Ectodermal cell (in vitro differentiated cells): ENCODE measurements around the gene IFI27.
A peak's percentile ranks its signal among the peaks of the same experiment; 100 is the strongest.

Source experiments
- H3K27ac ChIP-seq: 2 replicates; pipeline ENCODE4 v1.7.0; 2013; ENCODE audit warnings: mild to moderate bottlenecking, low read depth, low read length; ENCODE audit not compliant: insufficient read depth, poor library complexity, severe bottlenecking
- H3K27me3 ChIP-seq: 2 replicates; pipeline ENCODE4 v1.7.0; 2013; ENCODE audit warnings: mild to moderate bottlenecking, low read length; ENCODE audit not compliant: insufficient read depth, control insufficient read depth, poor library complexity, severe bottlenecking
- H3K36me3 ChIP-seq: one replicate; pipeline ENCODE4 v1.7.0; 2013; ENCODE audit warnings: low read length; ENCODE audit not compliant: control insufficient read depth, insufficient read depth
- H3K4me1 ChIP-seq: one replicate; pipeline ENCODE4 v1.7.0; 2013; ENCODE audit warnings: low read length; ENCODE audit not compliant: control insufficient read depth, insufficient read depth
- H3K4me3 ChIP-seq: 2 replicates; pipeline ENCODE4 v1.7.0; 2013; ENCODE audit warnings: low read depth, low read length, control low read depth; ENCODE audit not compliant: insufficient read depth
- H3K9me3 ChIP-seq: 2 replicates; pipeline ENCODE4 v1.7.0; 2013; ENCODE audit warnings: mild to moderate bottlenecking, low read length, moderate library complexity; ENCODE audit not compliant: control insufficient read depth
- WGBS, 2 experiments: methylation state at CpG; one replicate each; pipeline ENCODE4 v1.1.7; 2013; ENCODE audit warnings: missing lambda C conversion rate in 2 of 2; 5-methylcytosine and 5-hydroxymethylcytosine counted together

The IFI27 gene

DNA sequence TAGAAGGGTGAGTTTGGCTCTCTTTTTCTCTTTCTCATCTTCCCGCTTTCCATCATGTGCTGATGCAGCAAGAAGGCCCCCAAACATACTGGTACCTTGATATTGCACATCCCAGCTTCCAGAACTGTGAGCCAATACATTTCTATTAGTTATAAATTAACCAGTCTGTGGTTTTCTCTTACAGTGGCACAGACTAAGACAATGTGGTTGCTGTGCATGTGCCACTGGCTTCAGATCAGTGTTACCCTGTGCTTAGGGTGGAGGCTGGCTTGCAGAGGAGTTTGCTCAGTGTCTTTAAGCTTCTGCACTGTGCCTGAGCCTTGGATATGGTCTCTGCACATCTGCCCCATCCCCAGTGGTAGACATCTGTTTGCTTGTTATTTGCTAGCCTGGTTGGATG, 13.3 kb downstream of the IFI27 start:
- no peaks in the 10 kb centered on the region for H3K9me3 ChIP-seq
- H3K27ac ChIP-seq, result no peak overlapping the region
- H3K4me3 ChIP-seq, result no peak overlapping the region
- no peaks in the 10 kb centered on the region for H3K36me3 ChIP-seq
- H3K27me3 ChIP-seq, result no peaks in the 10 kb centered on the region
- H3K4me1 ChIP-seq, result peaks cover 3% of the 10 kb centered on the region
- 80 to 88% methylated on average over 1 of the region's 1 CpG for WGBS, 2 experiments

DNA sequence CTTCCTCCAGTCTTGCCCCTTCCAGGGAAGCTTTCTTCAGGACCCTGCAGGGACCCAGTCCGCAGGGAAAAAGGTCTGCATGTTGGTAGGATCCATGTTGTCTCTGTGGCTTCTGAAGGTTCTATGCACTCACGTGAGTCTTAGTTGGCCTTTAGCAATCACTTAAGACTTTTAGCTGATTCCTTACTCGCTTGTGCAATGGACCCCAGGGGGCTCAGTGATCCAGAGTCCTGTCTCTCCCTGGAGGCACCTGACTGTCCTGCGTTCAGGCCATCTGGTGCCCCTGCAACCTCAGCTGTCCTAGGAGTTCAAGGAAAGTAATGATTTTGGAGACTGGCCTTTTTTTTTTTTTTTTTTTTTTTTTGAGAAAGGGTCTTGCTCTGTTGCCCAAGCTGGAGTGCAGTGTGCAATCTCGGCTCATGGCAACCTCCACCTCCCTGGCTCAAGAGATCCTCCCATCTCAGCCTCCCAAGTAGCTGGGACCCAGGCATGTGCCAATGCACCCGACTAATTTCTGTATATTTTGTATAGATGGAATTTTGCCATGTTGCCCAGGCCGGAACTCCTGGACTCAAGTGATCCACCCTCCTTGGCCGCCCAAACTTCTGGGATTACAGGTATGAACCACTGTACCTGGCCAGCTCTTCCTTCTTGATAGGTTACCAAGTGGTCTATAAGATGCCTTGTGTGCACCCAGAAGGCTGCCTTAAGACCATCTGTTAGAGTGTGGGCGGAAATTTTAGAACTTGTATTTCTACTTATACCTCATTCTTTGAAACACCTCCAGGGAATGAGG, 14.2 kb downstream of the IFI27 start:
- H3K27me3 ChIP-seq, result no peaks in the 10 kb centered on the region
- peaks cover 3% of the 10 kb centered on the region for H3K4me1 ChIP-seq
- 91 to 94% methylated on average over 8 of the region's 9 CpGs for WGBS, 2 experiments
- H3K9me3 ChIP-seq, result no peaks in the 10 kb centered on the region
- no peak overlapping the region for H3K4me3 ChIP-seq
- no peak overlapping the region for H3K27ac ChIP-seq
- no peaks in the 10 kb centered on the region for H3K36me3 ChIP-seq

DNA sequence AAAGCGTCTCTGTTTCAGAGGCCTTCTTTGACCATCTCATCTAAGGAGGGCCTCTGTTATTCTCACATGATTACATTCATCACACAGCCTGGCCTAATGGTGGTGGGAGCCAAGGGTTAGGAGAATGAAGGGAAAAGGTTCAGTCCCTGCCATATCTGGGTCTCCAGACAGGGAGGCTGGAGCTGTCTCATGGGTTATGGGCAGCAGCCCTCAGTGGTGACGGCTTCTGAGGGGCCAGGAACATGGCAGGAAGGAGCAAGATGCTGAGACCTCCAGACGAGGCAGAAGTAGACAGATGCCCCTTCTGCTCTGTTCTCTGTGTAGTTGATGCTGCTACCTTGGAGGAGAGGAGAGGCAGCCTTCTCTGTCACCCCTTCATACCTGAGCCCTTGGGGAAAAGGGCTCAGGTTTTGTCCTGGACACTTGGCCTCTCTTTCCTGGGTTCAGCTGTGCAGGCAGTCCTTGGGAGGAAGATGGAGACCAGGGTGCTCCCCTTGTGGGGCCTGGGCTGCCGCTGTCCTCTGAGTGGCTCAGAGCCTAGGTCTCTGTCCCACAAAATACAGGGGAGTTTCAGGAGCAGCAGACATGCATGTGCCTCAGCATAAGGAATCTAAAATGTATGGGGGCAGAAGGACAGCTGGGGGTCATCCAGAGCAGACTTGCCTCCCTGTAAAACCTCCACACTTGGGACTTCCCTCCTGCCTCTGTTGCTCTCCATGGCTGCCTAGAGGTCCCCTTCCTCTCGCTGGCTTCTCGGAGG, 15.3 kb downstream of the IFI27 start:
- H3K9me3 ChIP-seq, result no peaks in the 10 kb centered on the region
- no peaks in the 10 kb centered on the region for H3K36me3 ChIP-seq
- H3K4me1 ChIP-seq, result peaks cover 3% of the 10 kb centered on the region
- whole genome bisulfite sequencing, 2 experiments, result 92 to 96% methylated on average over 6 of the region's 6 CpGs
- H3K4me3 ChIP-seq, result no peak overlapping the region
- H3K27me3 ChIP-seq, result no peaks in the 10 kb centered on the region
- no peak overlapping the region for H3K27ac ChIP-seq

DNA sequence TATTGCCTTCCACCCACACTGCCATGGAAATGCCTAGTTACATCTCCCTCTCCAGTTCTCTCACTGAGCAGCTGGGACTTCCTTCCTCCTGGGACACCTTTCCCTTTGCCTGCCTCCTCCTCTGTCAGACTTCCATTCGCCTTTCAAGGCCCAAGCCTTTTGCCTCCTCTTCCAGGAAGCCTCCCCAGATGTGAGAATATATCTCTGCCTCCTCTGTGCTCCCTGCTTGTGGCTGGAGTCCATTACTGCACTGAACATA, 15.8 kb downstream of the IFI27 start:
- H3K36me3 ChIP-seq, result no peaks in the 10 kb centered on the region
- WGBS, 2 experiments, result 78 to 79% methylated on average over 1 of the region's 1 CpG
- H3K4me3 ChIP-seq, result no peak overlapping the region
- H3K4me1 ChIP-seq, result peaks cover 3% of the 10 kb centered on the region
- no peaks in the 10 kb centered on the region for H3K9me3 ChIP-seq
- no peak overlapping the region for H3K27ac ChIP-seq
- no peaks in the 10 kb centered on the region for H3K27me3 ChIP-seq

DNA sequence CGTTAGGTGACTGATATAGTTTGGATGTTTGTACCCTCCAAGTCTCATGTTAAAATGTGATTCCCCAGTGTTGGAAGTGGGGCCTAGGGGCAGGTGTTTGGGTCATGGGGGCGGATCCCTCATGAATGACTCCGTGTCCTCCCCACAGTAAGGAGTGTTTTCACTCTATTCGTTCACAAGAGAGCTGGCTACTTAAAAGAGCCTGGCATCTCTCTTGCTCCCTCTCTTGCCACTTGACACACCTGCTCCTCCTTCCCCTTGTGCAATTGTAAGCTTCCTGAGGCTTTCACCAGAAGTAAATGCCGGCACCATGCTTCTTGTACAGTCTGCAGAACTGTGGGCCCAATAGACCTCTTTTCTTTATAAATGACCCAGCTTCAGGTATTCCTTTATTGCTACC, 16.3 kb downstream of the IFI27 start:
- WGBS, 2 experiments, result 86 to 88% methylated on average over 5 of the region's 5 CpGs
- Histone ChIP-seq H3K27me3 (no peaks in the 10 kb centered on the region), H3K27ac (no peak overlapping the region), H3K4me3 (no peak overlapping the region), H3K36me3 (no peaks in the 10 kb centered on the region), H3K9me3 (no peaks in the 10 kb centered on the region), H3K4me1 (peaks cover 3% of the 10 kb centered on the region)

DNA sequence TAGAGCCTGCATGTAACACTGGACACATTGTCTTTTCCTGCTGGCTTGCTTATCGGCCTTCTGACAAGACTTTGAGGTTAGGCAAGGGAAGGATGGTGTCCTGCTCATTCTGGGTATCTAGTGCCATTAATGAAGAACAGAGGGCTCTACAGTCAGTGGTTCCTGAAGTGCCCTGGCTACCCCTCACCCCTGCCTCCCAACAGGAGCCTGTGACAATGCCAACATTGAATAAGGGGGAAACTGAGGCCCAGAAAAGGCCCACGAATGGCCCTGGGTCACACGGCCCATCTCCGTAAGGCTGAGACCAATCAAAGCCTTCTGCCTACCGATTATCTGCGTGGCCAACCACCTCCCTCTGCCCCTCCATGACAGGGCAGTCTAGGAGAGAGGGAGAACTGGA, 16.8 kb downstream of the IFI27 start:
- WGBS, 2 experiments, result 96 to 97% methylated on average over 6 of the region's 6 CpGs
- H3K36me3 ChIP-seq, result no peaks in the 10 kb centered on the region
- no peaks in the 10 kb centered on the region for H3K9me3 ChIP-seq
- no peak overlapping the region for H3K27ac ChIP-seq
- no peak overlapping the region for H3K4me3 ChIP-seq
- H3K4me1 ChIP-seq, result peaks cover 3% of the 10 kb centered on the region
- H3K27me3 ChIP-seq, result no peaks in the 10 kb centered on the region

DNA sequence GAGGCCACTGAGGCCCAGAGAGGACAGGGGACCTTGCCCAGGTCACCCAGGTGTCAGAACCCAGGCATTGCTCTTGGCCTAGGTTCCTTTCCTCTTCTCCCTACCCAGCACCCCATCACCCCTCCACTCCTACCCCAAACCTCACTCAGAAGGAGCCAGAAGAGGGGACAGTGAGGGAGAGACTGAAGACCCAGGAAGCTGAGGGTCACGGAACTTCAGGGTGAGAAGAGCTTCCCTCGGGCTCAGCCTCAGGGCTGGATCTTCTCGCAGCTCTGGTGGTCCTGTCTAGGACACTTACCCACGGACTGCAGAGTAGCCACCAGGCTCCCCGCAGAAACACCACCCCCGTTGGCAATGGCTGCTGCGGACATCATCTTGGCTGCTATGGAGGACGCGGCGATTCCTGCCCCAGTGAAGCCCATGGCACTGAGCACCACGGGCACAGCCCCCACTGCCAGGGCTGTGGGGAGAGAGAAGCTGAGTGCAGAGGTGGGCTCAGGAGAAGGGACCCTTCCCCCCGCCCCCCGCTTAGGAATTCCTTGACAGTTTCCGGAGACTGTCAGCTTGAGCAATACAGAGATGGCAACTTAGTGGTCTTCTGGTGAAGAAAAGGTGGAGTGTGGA, 17.8 kb downstream of the IFI27 start:
- H3K4me3 ChIP-seq, result peak overlapping the region; percentile 53

DNA sequence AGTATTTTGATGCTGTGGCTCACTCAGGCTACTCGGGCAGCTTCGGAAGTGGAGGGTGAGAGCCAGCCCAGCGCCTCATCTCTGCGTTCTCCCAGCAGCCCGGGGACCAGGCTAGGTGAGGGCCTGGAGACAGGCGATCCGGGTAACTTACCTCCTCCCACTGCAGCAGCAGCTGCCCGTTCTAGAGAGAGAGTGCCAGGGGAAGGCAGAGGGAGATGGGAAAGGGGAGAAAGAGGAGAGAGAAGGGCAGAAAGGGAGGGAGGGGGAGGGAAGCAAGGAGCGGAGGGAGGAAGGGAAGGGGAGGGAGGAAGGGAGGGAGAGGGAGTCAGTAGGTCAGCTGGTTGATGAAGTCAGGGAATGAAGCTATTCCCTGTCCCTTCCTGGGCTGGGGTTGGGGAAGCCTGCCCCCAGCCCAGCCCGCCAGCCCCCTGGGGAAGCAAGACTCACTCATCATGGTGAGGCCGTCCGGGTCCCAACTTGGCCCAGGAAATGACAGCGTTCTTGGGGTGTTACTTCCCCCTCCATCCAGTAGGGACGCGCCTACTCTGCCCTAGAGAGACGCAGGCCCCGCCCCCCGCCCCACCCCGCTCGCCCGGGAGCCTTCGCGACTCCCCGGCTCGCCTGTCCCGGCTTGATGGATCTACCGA, 18.7 kb downstream of the IFI27 start, which contains the start of gene IFI27L2:
Gene IFI27L2 (minus strand): TSS at position 494 of the 647 bp plus-strand sequence. CDS start 40 bp downstream, at position 454.
- Histone ChIP-seq H3K36me3 (no peaks in the 10 kb centered on the region), H3K9me3 (no peaks in the 10 kb centered on the region), H3K4me3 (peak within 1 kb of the TSS; percentile 53), H3K27me3 (no peaks in the 10 kb centered on the region), H3K4me1 (peaks cover 3% of the 10 kb centered on the region), H3K27ac (peak within 1 kb of the TSS; percentile 53)
- WGBS, 2 experiments, result 1 to 2% methylated on average over 27 of the region's 27 CpGs

More for the DNA sequence above, 17.8 kb downstream of the IFI27 start:
- Histone ChIP-seq H3K9me3 (no peaks in the 10 kb centered on the region), H3K27ac (no peak overlapping the region), H3K36me3 (no peaks in the 10 kb centered on the region), H3K27me3 (no peaks in the 10 kb centered on the region), H3K4me1 (peaks cover 3% of the 10 kb centered on the region)
- 84 to 87% methylated on average over 14 of the region's 14 CpGs for WGBS, 2 experiments

DNA sequence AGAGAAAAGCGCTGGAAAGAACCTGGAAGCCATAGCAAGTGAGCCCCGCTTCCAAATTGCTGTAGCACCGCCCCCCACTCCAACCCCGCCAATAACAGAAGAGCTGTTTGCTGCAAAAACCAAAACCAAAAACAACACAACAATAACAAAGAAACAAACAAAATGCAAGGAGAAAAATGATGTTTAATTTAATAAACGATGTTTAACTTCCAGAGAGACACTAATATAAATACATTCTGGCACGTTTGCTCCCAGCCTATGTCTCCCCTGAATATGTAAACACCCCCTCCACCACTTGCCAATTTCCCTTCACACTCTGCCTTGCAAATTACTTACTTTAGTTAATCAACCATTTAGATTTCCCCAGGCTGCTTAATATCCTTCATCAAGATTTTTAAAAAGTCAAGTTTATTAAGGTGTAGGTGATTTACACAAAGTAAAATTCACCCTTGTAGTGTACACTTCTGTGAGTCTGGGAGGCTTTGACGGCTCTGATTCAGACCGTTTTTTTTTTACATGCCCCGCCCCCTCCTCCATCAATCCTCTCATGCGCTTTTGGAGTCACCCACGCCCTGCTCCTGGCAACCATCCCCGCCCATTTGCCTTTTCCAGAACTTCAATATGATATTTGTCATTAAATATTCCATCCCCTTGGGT, 19.4 kb downstream of the IFI27 start:
- H3K9me3 ChIP-seq, result no peaks in the 10 kb centered on the region
- peak overlapping the region; percentile 53 for H3K4me3 ChIP-seq
- H3K36me3 ChIP-seq, result no peaks in the 10 kb centered on the region
- H3K27ac ChIP-seq, result peak overlapping the region; percentile 53
- H3K4me1 ChIP-seq, result peaks cover 3% of the 10 kb centered on the region
- H3K27me3 ChIP-seq, result no peaks in the 10 kb centered on the region
- 2 to 3% methylated on average over 10 to 12 of the region's 12 CpGs for WGBS, 2 experiments
